Measurements from ENCODE around the gene TRIM46.

TRIM46 gene, protein sequence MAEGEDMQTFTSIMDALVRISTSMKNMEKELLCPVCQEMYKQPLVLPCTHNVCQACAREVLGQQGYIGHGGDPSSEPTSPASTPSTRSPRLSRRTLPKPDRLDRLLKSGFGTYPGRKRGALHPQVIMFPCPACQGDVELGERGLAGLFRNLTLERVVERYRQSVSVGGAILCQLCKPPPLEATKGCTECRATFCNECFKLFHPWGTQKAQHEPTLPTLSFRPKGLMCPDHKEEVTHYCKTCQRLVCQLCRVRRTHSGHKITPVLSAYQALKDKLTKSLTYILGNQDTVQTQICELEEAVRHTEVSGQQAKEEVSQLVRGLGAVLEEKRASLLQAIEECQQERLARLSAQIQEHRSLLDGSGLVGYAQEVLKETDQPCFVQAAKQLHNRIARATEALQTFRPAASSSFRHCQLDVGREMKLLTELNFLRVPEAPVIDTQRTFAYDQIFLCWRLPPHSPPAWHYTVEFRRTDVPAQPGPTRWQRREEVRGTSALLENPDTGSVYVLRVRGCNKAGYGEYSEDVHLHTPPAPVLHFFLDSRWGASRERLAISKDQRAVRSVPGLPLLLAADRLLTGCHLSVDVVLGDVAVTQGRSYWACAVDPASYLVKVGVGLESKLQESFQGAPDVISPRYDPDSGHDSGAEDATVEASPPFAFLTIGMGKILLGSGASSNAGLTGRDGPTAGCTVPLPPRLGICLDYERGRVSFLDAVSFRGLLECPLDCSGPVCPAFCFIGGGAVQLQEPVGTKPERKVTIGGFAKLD

DNA sequence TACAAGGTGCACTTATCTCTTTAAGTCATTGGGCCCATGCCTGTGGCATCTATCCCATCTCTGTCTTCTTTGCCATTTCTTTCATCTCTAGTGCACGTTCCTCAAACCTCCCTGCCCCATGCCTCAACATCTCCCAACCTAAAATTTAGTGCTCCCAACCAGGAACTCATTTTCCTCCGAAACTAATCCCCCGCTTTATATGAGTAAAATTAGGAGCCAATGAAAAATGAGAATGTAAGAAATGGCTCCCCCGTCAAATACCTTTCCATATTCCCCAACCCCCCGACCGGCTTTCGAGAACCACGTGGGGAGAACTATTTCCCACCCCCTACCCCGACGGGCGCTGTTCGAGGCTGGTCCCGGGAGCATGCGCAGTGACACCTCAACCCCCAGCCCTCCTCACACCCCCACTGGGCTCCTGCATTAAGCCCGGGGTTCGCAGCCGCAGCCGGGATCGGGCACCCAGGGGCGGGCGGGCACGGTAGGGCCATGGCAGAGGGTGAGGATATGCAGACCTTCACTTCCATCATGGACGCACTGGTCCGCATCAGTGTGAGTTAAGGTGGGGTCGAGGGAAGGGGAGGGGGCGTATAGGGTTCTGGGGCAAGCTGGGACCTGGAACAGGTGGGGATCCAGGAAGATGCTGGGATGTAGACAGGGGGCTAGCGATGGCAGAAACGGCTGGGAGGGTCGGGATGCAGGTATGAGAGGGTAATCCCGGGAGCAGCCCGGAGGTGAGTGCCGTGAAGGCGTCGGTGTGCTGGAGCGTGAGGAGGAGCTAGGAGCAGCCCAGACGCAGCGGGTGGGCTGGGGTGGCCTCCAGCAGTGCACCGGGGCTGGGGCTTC lies at the start of gene TRIM46:
TRIM46 (plus strand) TSS at position 372 of the 846 bp plus-strand sequence; CDS start at position 490, 118 bp downstream.
- peak; percentile 39 for DNase-seq (ENCODE audit: low read depth)

DNA sequence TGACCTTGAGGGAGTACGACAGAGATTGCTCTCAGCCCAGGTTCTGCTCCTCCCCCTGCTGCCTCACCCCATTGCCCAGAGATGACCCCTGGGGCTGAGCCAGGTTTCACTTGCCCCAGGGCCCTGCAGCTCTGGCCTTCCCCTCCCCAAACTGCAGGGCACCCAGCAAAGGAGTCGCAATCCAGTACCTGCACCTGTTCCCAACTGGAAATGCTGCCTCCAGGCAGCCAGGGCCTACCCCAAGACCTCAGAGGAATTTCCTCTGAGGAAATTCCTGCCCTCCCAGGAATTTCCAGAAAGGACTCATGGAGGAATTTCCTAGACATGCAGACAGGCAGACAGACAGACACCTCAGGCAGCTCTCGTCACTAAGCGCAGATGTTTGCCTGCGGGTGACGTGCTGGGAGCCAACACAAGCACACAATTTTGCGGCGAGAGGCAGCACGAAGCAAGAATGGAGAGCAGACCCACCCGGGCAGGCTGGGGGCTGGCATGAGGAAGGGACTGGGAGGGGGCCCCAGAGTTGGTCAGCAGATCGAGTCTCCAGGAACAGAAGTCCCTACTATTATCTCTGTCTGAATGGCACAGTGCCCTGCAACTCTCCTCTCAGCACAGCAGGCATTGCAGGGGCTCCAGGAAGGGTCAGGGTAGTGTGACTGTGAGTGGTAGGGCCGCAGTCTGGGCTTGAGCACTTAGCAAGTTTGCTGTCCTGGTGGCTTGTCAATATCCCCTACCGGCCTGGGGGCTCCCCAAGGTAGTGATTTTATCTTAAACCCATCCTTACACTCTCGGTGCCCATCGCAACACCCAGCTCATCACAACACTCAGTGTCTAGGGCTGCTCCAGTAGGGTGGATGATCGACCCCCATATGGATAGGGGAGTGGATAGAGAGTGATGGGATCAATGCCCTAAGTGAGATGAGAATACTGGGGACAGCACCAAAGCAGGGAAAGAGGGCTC lies 48.9 kb upstream of the TRIM46 start:
- no peak for DNase-seq (ENCODE audit: low read depth)

- DNase-seq (ENCODE audit: low read depth): no peak
Observed at GRCh38 chr1:155125511-155125945, 48.1 kb upstream of the TRIM46 start.

DNA sequence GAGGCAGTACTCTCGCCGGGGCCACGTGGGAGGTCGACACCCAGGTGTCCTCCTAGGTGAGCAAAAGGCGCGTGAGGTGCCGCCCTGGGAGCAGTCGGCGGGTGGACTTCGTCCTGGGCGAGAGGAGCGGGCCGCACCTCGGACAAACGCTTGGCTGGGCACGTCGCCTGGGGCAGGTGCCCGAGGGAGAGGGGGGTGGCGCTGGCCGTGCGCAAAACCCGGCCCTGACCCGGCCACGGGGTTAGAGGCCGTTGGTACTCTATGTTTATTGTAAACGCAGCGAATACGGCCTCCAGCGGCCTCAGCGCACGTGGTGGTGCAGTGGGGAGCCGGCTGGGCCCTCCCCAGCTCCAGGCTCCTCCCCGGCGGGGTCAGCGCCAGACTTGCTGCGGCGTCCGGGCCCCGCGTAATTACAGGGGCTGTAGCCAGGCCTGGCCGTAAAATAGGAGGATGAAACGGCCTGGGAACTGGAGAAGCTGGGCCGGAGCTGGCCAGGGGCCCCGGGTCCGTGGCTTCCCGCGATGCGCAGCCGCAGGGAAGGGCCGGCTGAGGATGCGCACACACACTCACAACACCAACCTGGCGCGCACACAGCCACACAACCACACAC lies 47.6 kb upstream of the TRIM46 start:
- DNase-seq (ENCODE audit: low read depth): no peak

DNA sequence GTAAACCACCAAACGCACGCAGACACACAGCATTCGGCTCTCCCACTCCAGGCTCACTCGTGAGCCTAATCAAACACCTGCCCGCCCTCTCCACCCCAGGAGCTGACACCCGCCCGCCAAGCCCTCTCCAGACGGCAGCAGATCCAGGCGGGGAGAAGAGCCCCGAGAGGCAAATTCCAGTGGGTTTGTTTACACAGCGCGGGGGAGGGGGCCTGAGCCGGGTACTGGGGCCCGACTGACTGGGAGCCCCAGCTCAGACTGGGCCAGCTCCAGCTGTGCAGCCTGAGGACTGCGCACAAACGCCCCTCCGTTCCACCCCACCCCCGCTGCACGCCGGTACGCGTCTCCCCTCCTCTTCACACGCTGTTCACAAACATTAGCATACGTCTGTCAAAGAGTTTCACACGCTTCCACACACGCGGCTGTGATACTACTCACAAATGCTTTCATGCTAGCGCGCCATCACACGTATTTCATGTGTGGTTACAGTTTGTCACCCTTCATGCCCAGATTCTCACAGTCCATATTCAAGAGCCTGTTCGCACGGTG lies 47.0 kb upstream of the TRIM46 start:
- no peak for DNase-seq (ENCODE audit: low read depth)

GRCh38 chr1:155127105-155127966 lies 46.3 kb upstream of the TRIM46 start, which contains the start of gene EFNA1:
Gene EFNA1 (plus strand): TSS chr1:155127876. CDS start chr1:155127978, 102 bp downstream.
- DNase-seq (ENCODE audit: low read depth): peak; percentile 27

- no peak for DNase-seq (ENCODE audit: low read depth)
Observed at GRCh38 chr1:155127967-155128754, 45.5 kb upstream of the TRIM46 start.

- DNase-seq (ENCODE audit: low read depth): no peak
Observed at GRCh38 chr1:155128755-155129473, 44.7 kb upstream of the TRIM46 start.

DNA sequence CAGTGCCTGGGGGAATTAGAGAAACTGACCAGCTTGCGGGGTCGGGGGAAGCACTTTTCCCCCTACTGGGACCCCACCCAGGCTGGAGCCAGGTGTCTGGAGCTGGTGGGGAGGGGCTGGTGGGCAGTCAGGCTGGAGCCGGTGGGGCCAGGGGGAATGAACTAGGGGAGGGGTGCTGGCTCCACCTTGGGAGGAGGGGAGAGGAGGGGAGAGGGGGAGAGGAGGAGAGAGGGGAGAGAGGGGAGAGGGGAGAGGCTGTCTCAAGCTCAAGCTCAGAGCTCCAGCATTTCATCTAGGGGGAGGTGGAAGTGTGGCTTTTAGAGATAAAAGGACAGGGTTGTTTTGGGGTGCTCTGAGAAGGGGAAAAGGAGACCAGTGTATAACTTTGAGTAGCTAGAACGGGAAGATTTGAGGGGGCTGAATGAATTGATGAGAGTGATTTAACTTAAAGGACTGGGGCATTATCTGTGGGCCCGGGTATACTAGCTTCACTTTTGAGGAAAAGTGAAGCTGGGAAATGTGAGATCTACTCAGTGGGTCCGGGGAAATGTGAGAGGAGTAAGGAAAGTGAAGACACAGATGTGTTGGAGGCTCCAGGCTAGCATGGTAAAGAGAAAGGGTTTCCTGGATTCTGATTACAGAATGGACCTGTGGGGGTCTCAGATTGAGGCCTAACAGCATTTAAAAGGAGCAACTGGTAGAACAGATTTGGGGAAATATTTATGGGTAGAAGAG lies 43.2 kb upstream of the TRIM46 start:
- no peak for DNase-seq (ENCODE audit: low read depth)

DNA sequence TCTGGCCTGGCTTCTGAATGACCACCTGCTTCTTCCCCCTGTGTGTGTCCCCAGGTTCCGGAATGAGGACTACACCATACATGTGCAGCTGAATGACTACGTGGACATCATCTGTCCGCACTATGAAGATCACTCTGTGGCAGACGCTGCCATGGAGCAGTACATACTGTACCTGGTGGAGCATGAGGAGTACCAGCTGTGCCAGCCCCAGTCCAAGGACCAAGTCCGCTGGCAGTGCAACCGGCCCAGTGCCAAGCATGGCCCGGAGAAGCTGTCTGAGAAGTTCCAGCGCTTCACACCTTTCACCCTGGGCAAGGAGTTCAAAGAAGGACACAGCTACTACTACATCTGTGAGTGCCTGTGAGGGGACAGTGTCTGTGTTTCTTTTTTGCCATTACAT lies 42.4 kb upstream of the TRIM46 start:
- DNase-seq (ENCODE audit: low read depth): no peak

DNA sequence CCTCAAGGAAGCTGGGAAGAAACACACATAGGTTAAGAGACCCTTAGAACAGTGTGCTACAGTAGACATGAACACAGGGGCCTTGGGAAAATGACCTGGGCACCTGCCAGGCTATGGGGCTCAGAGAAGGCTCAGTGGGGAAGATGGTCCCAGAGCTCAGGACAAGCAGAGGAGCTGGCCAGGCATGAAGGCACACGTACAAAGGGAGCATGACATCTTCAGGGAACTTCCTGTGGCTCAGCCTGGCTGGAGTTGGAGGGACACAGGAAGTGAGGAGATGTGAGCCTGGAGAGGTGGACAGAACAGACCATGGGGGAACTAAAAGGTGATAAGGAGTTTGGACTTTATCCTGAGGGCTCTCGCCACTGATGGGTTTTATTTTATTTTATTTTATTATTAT lies 41.8 kb upstream of the TRIM46 start:
- DNase-seq (ENCODE audit: low read depth): no peak

DNA sequence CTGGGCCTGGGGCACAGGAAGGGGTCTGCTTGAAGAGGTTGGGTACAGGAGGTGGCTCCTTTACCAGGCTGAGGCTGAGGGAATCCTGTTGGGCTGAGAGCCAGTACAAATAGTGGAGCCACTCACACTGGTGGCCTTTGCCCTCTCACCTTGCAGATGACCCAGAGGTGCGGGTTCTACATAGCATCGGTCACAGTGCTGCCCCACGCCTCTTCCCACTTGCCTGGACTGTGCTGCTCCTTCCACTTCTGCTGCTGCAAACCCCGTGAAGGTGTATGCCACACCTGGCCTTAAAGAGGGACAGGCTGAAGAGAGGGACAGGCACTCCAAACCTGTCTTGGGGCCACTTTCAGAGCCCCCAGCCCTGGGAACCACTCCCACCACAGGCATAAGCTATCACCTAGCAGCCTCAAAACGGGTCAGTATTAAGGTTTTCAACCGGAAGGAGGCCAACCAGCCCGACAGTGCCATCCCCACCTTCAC lies 39.8 kb upstream of the TRIM46 start:
- DNase-seq (ENCODE audit: low read depth): no peak

DNA sequence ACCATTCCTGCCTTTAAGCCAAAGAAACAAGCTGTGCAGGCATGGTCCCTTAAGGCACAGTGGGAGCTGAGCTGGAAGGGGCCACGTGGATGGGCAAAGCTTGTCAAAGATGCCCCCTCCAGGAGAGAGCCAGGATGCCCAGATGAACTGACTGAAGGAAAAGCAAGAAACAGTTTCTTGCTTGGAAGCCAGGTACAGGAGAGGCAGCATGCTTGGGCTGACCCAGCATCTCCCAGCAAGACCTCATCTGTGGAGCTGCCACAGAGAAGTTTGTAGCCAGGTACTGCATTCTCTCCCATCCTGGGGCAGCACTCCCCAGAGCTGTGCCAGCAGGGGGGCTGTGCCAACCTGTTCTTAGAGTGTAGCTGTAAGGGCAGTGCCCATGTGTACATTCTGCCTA lies 39.3 kb upstream of the TRIM46 start:
- DNase-seq (ENCODE audit: low read depth): no peak

DNA sequence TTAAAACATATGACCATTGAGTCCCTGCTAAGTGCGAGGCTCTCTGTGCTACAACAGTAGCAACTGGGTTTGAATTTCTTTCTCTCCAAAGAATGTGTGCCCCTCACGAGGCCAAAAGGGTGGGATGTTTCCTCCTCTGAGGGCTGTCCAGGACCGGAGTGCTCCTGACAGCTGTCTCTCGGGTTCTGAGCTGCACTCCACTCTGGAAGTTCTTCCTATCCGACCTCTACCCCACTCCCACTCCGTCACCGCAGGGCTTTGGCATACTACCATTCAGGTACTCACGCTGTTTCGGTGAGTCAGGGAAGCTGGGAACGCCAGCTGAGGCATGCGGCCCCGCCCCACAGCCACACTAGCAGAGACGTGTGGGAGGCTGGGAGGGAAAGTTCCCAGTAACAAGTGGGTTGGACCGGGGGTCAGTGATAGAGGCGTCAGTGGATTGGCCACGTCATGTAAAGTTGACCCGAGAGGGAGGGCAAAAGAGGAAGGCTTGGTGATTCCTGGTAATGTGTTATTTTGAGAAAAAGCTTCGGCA lies 38.7 kb upstream of the TRIM46 start:
- DNase-seq (ENCODE audit: low read depth): no peak

DNA sequence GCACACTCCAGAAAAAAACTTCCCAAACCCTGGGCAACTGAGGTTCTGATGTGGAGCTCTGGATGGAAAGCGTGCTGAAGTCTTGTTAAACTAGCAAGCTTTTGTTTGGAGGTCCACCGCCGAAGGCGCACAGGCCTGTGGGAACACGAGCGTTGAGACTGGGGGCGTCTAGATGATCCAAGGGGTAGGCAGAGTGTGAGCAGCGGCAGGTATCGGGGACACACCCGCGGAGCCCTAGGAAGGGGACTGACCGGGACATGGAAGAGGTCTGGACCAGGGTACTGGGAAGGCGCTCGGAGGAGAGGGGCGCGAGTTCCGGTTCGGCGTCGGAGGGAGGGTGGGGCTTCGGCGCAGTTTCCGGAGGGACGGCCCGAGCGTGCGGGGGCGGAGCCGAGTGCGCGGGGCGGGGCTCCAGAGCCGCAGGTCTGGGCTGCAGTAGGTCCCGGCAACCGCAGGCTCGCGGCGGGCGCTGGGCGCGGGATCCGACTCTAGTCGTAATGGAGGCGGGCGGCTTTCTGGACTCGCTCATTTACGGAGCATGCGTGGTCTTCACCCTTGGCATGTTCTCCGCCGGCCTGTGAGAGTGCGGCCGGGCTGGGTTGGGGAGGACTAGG lies 38.1 kb upstream of the TRIM46 start, which contains the start of gene SLC50A1:
SLC50A1 (plus strand) TSS at position 438 of the 614 bp plus-strand sequence; CDS start at position 498, 60 bp downstream.
- DNase-seq (ENCODE audit: low read depth): peak; percentile 87

- no peak for DNase-seq (ENCODE audit: low read depth)
Observed at GRCh38 chr1:155136748-155137147, 36.9 kb upstream of the TRIM46 start.
